GM18867 (cell line): Measurements from ENCODE around the gene SMARCD3.

Source experiments
- ATAC-seq: cut with Tn5 transposase; IDR thresholded peaks from one replicate; pipeline ENCODE4 v1.9.1; 2021; ENCODE audit warnings: mild to moderate bottlenecking, moderate library complexity; ENCODE audit not compliant: unreplicated experiment

Gene SMARCD3

DNA sequence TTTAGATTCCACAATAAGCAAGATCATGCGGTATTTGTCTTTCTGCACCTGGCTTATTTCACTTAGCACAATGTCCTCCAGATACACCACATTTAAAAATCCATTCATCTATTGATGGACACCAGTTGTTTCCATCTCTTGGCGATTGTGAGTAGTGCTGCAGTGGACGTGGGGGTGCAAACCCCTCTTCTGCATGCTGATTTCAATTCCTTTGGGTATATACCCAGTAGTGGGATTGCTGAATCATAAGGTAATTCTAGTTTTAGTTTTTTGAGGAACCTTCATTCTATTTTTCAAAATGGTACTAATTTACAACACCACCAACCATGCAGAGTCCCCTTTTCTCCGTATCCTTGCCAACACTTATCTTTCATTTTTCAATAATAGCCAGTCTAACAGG, 59.5 kb downstream of the SMARCD3 start:
- no peak for ATAC-seq
